GM12864 (cell line): ENCODE measurements around the gene MYBPC3.

ENCODE experiments used
- DNase-seq: peaks from one replicate; pipeline ENCODE4 v3.0.0-alpha.2; 2011; ENCODE audit warnings: low read depth
- H3K4me3 ChIP-seq: 2 replicates; pipeline ENCODE4 v1.5.1; 2011; ENCODE audit warnings: mild to moderate bottlenecking, low read depth, low read length, control low read depth
- TF ChIP-seq, protein P1 (sequence below): IDR thresholded peaks from 2 replicates; pipeline ENCODE4 v1.5.1; 2011; ENCODE audit warnings: low read depth, mild to moderate bottlenecking, moderate library complexity, low read length, control low read depth, inconsistent platforms; ENCODE audit errors: missing control alignments

MYBPC3 gene

DNA sequence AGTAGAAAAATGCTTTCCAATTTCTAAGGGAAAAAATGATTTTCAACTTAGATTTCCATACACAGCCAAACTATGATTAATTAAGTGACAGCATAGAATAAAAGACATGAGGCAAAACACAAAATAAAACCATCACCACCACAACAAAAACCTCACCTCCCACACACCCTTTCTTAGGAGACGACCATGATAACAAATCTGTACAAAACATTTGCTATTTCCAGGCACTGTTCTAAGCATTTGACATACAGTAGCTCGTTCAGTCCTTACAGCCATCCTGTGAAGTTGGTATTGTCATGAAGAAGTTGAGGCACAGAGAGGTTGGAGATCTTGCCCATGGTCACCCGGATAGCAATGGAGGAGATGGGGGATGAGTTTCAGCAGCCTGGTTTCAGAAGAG lies 17.2 kb upstream of the MYBPC3 start:
- no peak for DNase-seq
- H3K4me3 ChIP-seq: no peak overlapping the region
- TF ChIP-seq, protein P1, sequence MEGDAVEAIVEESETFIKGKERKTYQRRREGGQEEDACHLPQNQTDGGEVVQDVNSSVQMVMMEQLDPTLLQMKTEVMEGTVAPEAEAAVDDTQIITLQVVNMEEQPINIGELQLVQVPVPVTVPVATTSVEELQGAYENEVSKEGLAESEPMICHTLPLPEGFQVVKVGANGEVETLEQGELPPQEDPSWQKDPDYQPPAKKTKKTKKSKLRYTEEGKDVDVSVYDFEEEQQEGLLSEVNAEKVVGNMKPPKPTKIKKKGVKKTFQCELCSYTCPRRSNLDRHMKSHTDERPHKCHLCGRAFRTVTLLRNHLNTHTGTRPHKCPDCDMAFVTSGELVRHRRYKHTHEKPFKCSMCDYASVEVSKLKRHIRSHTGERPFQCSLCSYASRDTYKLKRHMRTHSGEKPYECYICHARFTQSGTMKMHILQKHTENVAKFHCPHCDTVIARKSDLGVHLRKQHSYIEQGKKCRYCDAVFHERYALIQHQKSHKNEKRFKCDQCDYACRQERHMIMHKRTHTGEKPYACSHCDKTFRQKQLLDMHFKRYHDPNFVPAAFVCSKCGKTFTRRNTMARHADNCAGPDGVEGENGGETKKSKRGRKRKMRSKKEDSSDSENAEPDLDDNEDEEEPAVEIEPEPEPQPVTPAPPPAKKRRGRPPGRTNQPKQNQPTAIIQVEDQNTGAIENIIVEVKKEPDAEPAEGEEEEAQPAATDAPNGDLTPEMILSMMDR: no peak

DNA sequence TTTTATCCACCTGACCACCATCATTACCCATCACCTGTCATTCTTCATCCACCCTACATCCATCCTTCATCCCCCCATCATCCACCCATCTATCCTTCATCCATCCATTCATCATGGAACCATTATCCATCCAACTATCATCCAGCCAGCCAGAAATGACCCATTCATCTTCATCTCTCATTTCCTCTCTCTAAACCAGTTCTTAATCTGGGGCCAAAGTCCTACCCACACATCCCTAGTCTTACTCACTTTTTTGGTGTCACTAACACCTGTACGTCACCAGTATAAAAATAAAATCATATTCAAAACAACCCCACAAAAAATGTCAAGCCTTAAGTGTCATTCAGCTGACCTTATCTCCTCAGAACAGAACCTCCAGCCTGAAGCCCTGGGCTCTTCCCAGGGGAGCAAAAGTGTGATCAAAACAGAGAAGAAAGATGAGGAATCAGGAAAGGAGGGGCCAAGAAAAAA lies 13.6 kb upstream of the MYBPC3 start:
- TF ChIP-seq, protein P1: no peak
- DNase-seq: no peak
- no peak overlapping the region for H3K4me3 ChIP-seq

DNA sequence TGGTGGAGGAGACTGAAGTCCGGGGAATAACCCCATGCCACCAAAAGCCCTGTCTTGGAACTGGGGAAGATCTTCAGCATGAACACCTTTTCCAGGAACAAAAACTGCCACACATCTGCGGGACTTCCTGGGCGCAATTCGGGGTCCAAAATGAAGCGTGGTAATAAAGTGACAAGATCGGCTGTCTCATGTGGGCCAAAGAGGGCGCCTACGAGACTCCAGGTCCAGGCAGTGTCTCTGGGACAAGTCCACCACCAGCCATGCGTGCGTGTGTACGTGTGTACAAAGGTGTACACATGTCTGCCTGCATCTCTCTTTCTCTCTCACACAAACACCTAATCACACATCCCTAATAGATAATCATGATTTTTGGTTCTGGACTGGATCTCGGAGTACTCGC lies 8.9 kb upstream of the MYBPC3 start:
- TF ChIP-seq, protein P1: no peak
- no peak overlapping the region for H3K4me3 ChIP-seq

DNA sequence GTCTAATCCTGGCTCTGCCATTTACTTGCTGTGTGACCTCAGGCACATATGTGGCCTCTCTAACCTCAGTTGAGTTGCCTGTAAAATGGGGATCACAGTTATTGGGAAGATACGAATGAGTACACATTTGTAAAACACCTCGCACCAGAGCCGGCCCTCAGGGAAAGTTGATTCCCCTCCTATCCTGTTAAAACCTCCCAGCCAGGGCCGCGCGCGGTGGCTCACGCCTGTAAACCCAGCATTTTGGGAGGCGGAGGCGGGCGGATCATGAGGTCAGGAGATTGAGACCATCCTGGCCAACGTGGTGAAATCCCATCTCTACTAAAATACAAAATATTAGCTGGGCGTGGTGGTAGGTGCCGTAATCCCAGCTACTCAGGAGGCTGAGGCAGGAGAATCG lies 7.8 kb upstream of the MYBPC3 start:
- no peak for DNase-seq
- no peak overlapping the region for H3K4me3 ChIP-seq
- TF ChIP-seq, protein P1: no peak

More for the DNA sequence above, 8.9 kb upstream of the MYBPC3 start:
- DNase-seq: no peak

DNA sequence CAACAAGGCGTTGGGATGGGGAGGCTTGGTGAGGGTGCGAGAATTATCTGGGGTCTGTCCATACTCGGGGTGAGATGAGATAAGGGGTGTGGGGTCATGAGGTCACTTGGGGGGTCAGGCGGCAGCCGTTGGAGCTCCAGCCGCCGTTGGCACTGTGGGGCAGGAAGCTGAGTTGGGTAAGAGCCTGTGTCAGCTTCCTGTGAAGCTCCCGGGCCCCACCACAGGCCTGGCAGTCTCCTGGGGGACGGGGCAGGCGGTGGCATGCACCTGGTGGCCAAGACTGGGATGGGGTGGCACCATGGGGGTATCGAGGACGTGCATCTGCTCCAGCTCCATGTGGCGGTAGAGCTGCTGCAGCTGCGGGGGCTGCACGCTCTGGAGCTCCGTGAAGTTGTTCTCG lies 7.1 kb upstream of the MYBPC3 start:
- TF ChIP-seq, protein P1: no peak
- H3K4me3 ChIP-seq: no peak overlapping the region
- DNase-seq: no peak

DNA sequence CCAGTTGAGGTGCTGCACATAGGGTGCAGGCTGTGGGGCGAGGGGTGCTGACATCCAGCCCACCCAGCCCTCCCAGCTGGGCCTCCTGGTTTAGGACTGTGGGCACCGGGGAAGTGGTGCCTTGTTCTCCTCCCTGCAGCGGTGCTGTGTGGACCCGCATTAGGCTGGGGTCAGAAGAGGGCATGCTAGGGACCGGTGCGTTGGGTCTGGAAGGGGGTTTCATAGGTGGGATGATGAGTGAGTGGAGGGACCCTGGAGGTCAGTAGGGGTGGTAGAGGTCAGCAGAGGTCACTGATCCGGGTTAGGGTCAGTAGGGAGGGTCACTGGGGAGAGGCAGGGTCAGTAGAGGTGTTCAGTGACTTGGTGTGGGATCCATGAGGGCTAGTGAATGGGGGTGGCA lies 6.7 kb upstream of the MYBPC3 start:
- TF ChIP-seq, protein P1: no peak
- no peak overlapping the region for H3K4me3 ChIP-seq
- no peak for DNase-seq

DNA sequence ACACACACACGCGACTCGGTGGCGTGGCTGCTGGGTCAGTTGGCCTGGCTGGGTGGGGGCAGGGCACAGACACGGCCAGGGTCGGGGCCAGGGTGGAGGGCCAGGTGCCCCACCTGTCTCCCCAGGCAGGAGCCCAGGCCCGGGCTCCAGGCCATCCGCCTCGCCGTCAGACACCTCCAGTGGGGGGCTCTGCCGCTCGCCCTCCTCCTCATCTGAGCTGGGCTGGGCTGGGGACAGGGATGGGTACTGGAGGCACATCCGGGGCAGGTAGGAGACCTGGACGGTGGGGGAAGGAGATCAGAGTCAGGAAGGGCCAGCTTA lies 6.2 kb upstream of the MYBPC3 start:
- no peak for DNase-seq
- no peak overlapping the region for H3K4me3 ChIP-seq
- TF ChIP-seq, protein P1: no peak
